Upper lobe of left lung (tissue), 6 donors: ENCODE data around the gene RNPS1. TPM values are rescaled to one million over a fixed set of nuclear protein-coding genes. Genes with fewer than 3 reads are reported as not detected.

Experiments
- ATAC-seq, 2 donors: fragments of 200-7000 bp; cut with Tn5 transposase; one replicate each; pipeline ENCODE4 v1.9.1; 2022; ENCODE audit warnings: mild to moderate bottlenecking in 2 of 2, moderate library complexity in 2 of 2; ENCODE audit not compliant: low FRiP score in 2 of 2
- DNase-seq, 2 donors: peaks; one replicate each; pipeline ENCODE4 v3.0.0-alpha.2; 2019 to 2020
- H3K27ac ChIP-seq, 4 donors: fragments of 200-600 bp; sonication (generic); one replicate each; pipeline ENCODE4 v1.5.1; 2016 to 2019
- H3K27me3 ChIP-seq, 4 donors: fragments of 200-600 bp; sonication (generic); one replicate each; pipeline ENCODE4 v1.5.1; 2017 to 2019
- H3K36me3 ChIP-seq, 4 donors: fragments of 200-600 bp; sonication (generic); one replicate each; pipeline ENCODE4 v1.5.1; 2016 to 2019
- H3K4me1 ChIP-seq, 4 donors: fragments of 200-600 bp; sonication (generic); one replicate each; pipeline ENCODE4 v1.5.1; 2018 to 2019
- H3K4me3 ChIP-seq, 4 donors: fragments of 200-600 bp; sonication (generic); one replicate each; pipeline ENCODE4 v1.5.1; 2017 to 2019; ENCODE audit warnings: mild to moderate bottlenecking in 2 of 4, moderate library complexity in 1 of 4
- H3K9me3 ChIP-seq, 4 donors: fragments of 200-600 bp; sonication (generic); one replicate each; pipeline ENCODE4 v1.5.1; 2018 to 2019
- EP300 ChIP-seq, 4 donors: sonication (generic); formaldehyde crosslinking; IDR thresholded peaks; one replicate each; pipeline ENCODE4 v1.5.1; 2017; ENCODE audit warnings: antibody characterized with exemption in 4 of 4, control low read depth in 2 of 4
- POLR2A ChIP-seq, 4 donors: fragments of 450-650 bp; IDR thresholded peaks; one replicate each; pipeline ENCODE4 v1.5.1; 2016 to 2017; ENCODE audit warnings: antibody characterized with exemption in 4 of 4, mild to moderate bottlenecking in 2 of 4
- POLR2AphosphoS5 ChIP-seq, 2 donors: sonication (generic); formaldehyde crosslinking; IDR thresholded peaks; one replicate each; pipeline ENCODE4 v1.5.1; 2017; ENCODE audit warnings: antibody characterized with exemption in 2 of 2
- WGBS, 2 donors: methylation state at CpG; one replicate each; pipeline ENCODE4 v1.1.5; 2017 to 2018; 5-methylcytosine and 5-hydroxymethylcytosine counted together
- total RNA-seq, 6 donors: library from RNA; depleted of rRNA in 4 of 6; stranded (reverse); fragments of >200 nt in 4 of 6; gene quantifications; one replicate each; pipeline versions ENCODE4 v1.1.0 to v1.2.1, GENCODE V29; 2016 to 2021
- TF ChIP-seq, protein P1 (sequence below), 6 experiments: fragments of 450-650 bp in 4 of 6; fragments of 200-600 bp in 2 of 6; sonication (generic) in 2 of 6; IDR thresholded peaks; one replicate each; pipeline ENCODE4 v1.5.1; 2016 to 2019; ENCODE audit warnings: antibody characterized with exemption in 6 of 6
- donor health status: DM: no; HTN: no; CAD: no; lungs with moderate emphysema.
- donor health status: DM: no; HTN: yes; CAD: no; lungs with severe emphysema.

The RNPS1 gene
- total RNA-seq, 6 donors from 2014 or later: 92.2 to 142 (median 114) TPM

DNA sequence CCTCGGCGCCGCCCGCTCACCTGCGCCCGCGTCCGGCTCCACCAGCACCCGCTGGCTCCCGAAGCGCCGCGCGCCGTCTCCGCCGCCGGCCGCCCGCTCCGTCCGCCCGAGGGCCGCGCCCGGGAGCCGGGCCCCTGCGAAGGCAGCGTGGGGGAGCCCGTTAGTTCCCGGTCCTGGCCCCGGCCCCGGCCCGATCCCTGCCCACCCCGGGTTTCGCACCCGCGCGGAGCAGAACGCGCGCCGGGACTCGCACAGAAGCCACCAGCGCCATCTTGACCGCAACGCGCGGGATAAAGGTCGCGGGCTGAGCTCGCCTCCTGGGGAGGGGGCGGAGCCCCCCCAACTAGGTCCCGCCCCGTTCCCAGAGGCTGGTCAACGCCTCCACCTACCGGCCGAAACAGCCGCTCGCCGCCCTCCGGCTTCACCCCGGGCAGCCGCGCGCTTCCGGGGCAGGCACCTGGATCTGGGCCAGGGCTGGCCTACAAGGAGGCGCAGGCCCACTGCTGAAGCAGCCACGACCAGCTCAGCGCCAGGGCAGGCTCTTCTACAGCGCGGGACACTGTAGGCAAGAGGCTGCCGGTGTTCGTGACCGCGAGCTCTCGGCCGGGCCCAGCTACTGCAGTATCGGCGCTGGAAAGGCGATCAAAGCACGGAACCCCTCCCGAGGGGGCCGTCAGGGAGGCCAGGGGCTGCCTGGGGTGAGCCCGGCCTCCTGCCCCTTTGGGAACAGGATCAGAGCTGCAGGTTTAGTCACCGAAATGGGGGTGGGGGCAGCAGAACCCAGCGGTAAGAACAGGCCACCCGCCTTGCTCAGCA, 16.4 kb downstream of the RNPS1 start, which contains the start of gene ECI1:
TSS of gene ECI1 (minus strand) at position 292 of the 816 bp plus-strand sequence. CDS start at position 271, 21 bp downstream.
- peak within 1 kb of the TSS; percentile 83 to 91 (median 86) for H3K27ac ChIP-seq
- H3K9me3 ChIP-seq: no peaks in the 10 kb centered on the region
- no peaks in the 10 kb centered on the region for H3K27me3 ChIP-seq
- DNase-seq: peak; percentile 97 to 98
- WGBS, 2 donors: 6 to 17% methylated on average over 4 to 17 of the region's 88 CpGs
- peak within 1 kb of the TSS; percentile 67 to 86 (median 71) for H3K4me3 ChIP-seq
- peaks cover 16 to 22% (median 18%) of the 10 kb centered on the region in 4 donors for H3K4me1 ChIP-seq
- peaks cover 26 to 43% (median 39%) of the 10 kb centered on the region in 4 donors for H3K36me3 ChIP-seq
- TF ChIP-seq, protein P1, sequence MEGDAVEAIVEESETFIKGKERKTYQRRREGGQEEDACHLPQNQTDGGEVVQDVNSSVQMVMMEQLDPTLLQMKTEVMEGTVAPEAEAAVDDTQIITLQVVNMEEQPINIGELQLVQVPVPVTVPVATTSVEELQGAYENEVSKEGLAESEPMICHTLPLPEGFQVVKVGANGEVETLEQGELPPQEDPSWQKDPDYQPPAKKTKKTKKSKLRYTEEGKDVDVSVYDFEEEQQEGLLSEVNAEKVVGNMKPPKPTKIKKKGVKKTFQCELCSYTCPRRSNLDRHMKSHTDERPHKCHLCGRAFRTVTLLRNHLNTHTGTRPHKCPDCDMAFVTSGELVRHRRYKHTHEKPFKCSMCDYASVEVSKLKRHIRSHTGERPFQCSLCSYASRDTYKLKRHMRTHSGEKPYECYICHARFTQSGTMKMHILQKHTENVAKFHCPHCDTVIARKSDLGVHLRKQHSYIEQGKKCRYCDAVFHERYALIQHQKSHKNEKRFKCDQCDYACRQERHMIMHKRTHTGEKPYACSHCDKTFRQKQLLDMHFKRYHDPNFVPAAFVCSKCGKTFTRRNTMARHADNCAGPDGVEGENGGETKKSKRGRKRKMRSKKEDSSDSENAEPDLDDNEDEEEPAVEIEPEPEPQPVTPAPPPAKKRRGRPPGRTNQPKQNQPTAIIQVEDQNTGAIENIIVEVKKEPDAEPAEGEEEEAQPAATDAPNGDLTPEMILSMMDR (IDR thresholded peaks at IDR 0.05): peak; percentile 59 to 96 (median 89)
- TF ChIP-seq EP300 (IDR thresholded peaks at IDR 0.05) (peak in 1 of 4 donors; percentile 51), POLR2AphosphoS5 (IDR thresholded peaks at IDR 0.05) (peak; percentile 72 to 85), POLR2A (IDR thresholded peaks at IDR 0.05) (peak in 3 of 4 donors; percentile 63 to 87 (median 74))
- ATAC-seq: peak; percentile 99

DNA sequence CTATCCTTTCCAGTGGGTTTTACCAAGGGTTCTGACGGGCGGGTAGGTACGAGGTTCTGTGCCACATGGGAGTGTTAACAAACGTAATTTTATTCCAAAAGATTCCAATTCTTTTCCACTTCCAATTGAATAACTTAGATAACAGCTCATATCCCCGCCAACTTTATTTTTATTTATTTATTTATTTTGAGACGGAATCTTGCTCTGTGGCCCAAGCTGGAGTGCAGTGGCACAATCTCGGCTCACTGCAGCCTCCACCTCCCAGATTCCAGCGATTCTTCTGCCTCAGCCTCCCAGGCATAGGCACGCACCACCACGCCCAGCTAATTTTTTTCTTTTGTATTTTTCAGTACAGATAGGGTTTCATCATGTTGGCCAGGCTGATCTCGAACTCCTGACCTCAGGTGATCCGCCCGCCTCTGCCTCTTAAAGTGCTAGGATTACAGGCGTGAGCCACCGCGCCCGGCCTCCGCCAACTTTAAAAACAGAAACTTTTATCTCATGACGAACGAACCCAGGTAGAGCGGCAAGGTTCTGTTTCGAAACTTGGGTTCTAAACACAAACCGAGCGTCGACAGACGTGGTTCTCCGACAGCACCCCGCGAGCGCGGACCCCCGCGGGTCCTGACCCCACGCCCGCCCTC, 17.2 kb downstream of the RNPS1 start:
- ATAC-seq (no peak), DNase-seq (peak in 1 of 2 donors; percentile 59)
- H3K27ac ChIP-seq: peak overlapping the region; percentile 83 to 91 (median 86)
- peaks cover 16 to 22% (median 18%) of the 10 kb centered on the region in 4 donors for H3K4me1 ChIP-seq
- H3K36me3 ChIP-seq: peaks cover 19 to 43% (median 39%) of the 10 kb centered on the region in 4 donors
- H3K9me3 ChIP-seq: no peaks in the 10 kb centered on the region
- TF ChIP-seq EP300 (IDR thresholded peaks at IDR 0.05) (no peak), POLR2AphosphoS5 (IDR thresholded peaks at IDR 0.05) (no peak), POLR2A (IDR thresholded peaks at IDR 0.05) (no peak)
- TF ChIP-seq, protein P1 (IDR thresholded peaks at IDR 0.05): no peak
- no peaks in the 10 kb centered on the region for H3K27me3 ChIP-seq
- H3K4me3 ChIP-seq: peak overlapping the region; percentile 67 to 86 (median 71)
- WGBS, 2 donors: 11 to 12% methylated on average over 26 to 34 of the region's 35 CpGs

DNA sequence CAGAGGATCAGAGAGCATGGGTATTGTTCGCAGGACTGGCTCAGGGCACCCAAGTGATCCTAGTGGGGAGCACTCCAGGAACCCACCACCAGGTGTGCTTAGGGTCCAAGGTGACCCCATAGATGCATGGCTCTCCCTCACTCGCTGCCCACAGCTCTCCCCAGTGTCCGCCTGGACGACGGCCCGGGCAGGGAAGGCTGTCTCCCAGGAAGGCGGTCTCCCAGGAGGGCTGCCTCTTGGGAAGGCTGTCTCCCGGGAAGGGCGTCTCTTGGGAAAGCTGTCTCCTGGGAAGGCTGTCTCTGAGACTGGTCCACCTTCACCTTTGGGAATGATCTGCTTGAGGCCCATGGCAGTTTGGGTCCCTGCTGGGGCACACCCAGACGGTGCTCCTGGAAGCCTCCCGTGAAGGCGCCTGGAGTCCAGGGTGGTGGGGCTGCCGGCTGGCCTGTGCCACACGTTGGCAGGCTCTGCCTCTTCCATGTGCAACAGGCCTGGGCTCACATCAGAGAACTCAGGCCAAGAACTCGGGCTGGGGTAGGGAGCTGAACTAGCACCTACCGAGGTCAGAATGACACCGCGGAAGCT, 21.5 kb downstream of the RNPS1 start:
- Histone ChIP-seq H3K27me3 (no peaks in the 10 kb centered on the region), H3K4me3 (no peak overlapping the region), H3K4me1 (peaks cover 8 to 16% (median 11%) of the 10 kb centered on the region in 4 donors), H3K9me3 (no peaks in the 10 kb centered on the region), H3K36me3 (peaks cover 12 to 51% (median 43%) of the 10 kb centered on the region in 4 donors), H3K27ac (no peak overlapping the region)
- no peak for DNase-seq
- ATAC-seq: no peak
- WGBS, 2 donors: 95 to 99% methylated on average over 10 to 18 of the region's 18 CpGs
- TF ChIP-seq POLR2A (IDR thresholded peaks at IDR 0.05): no peak
- TF ChIP-seq POLR2AphosphoS5 (IDR thresholded peaks at IDR 0.05): no peak
- TF ChIP-seq, protein P1 (IDR thresholded peaks at IDR 0.05): no peak
- no peak for TF ChIP-seq EP300 (IDR thresholded peaks at IDR 0.05)

DNA sequence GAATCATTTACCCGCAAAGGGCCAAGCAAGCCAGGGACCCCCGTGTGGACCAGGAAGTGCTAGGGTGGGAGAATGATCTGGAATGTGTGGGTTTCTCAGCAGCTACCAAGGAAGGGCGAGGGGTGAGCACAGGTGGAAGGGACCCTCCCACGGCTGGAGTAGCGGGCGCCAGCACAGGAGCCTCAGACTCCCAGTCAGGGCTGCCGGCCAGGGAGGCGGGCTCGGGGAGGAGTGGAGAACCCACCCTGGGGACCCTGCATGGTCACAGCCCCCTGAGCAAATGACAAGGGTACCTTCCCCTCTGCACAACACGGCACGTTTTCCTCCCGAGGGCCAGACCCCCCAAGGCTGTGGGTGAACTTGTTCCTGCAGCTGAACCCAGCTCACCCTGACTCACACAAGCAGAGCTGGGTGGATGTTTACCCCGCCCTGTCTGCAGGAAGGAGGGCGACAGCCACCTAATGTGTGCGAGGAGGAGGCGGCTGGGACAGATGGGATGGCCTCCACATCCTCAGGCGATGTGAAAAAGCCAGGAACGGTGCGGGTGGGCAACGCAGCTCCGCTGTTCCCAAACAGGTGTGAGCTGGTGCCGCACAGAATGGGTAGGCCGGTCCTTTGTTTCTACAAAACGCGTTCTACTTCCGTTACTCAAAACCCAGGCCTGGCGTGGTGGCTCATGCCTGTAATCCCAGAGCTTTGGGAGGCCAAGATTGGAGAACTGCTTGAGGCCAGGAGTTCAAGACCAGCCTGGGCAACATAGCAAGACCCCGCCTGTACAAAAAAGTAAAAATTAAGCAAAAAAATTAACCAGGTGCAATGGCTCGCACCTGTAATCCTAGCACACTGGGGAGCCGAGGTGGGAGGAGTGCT, 22.8 kb downstream of the RNPS1 start:
- H3K9me3 ChIP-seq: no peaks in the 10 kb centered on the region
- ATAC-seq (no peak), DNase-seq (no peak)
- WGBS, 2 donors: 92% methylated on average over 24 to 30 of the region's 30 CpGs
- H3K36me3 ChIP-seq: peaks cover 12 to 56% (median 43%) of the 10 kb centered on the region in 4 donors
- no peak overlapping the region for H3K27ac ChIP-seq
- H3K4me1 ChIP-seq: peaks cover 3 to 8% (median 3%) of the 10 kb centered on the region in 4 donors
- no peak for TF ChIP-seq POLR2AphosphoS5 (IDR thresholded peaks at IDR 0.05)
- TF ChIP-seq EP300 (IDR thresholded peaks at IDR 0.05): no peak
- TF ChIP-seq POLR2A (IDR thresholded peaks at IDR 0.05): no peak
- TF ChIP-seq, protein P1 (IDR thresholded peaks at IDR 0.05): no peak
- H3K4me3 ChIP-seq: no peak overlapping the region
- no peaks in the 10 kb centered on the region for H3K27me3 ChIP-seq
